Mesenchymal stem cell (in vitro differentiated cells and primary cell): ENCODE measurements around the gene CYFIP1.
A peak's percentile ranks its signal among the peaks of the same experiment; 100 is the strongest.

ENCODE experiments used
- DNase-seq: peaks from one replicate; pipeline ENCODE4 v3.0.0-alpha.2; 2013
- H2AFZ ChIP-seq: one replicate; pipeline ENCODE4 v1.6.1; 2013; ENCODE audit warnings: low read depth, mild to moderate bottlenecking, control low read depth, inconsistent platforms, low read length, moderate library complexity
- H2AK5ac ChIP-seq: 2 replicates; pipeline ENCODE4 v1.6.1; 2013; ENCODE audit warnings: low read length, moderate library complexity, mild to moderate bottlenecking, inconsistent platforms; ENCODE audit not compliant: severe bottlenecking
- H2BK120ac ChIP-seq: one replicate; pipeline ENCODE4 v1.6.1; 2013; ENCODE audit warnings: low read depth, mild to moderate bottlenecking, inconsistent platforms, low read length, moderate library complexity
- H2BK12ac ChIP-seq, 2 experiments: one replicate each; pipeline ENCODE4 v1.6.1; 2013; ENCODE audit warnings: inconsistent platforms in 2 of 2, low read length in 2 of 2, mild to moderate bottlenecking in 2 of 2, moderate library complexity in 2 of 2, control low read depth in 1 of 2
- H2BK15ac ChIP-seq: one replicate; pipeline ENCODE4 v1.6.1; 2013; ENCODE audit warnings: mild to moderate bottlenecking, low read depth, inconsistent platforms; ENCODE audit not compliant: poor library complexity, severe bottlenecking
- H2BK5ac ChIP-seq: 2 replicates; pipeline ENCODE4 v1.6.1; 2013; ENCODE audit warnings: low read depth, mild to moderate bottlenecking, low read length, control low read depth, inconsistent platforms; ENCODE audit not compliant: poor library complexity, severe bottlenecking
- H3K14ac ChIP-seq, 2 experiments: one replicate each; pipeline ENCODE4 v1.6.1; 2013; ENCODE audit warnings: inconsistent platforms in 2 of 2, low read length in 2 of 2, control low read depth in 1 of 2, mild to moderate bottlenecking in 1 of 2, moderate library complexity in 1 of 2
- H3K18ac ChIP-seq, 2 experiments: one replicate each; pipeline ENCODE4 v1.6.1; 2013; ENCODE audit warnings: inconsistent platforms in 2 of 2, low read length in 2 of 2, control low read depth in 1 of 2, low read depth in 1 of 2, mild to moderate bottlenecking in 1 of 2
- H3K23ac ChIP-seq, 2 experiments: one replicate each; pipeline ENCODE4 v1.6.1; 2013; ENCODE audit warnings: inconsistent platforms in 2 of 2, low read length in 2 of 2, mild to moderate bottlenecking in 2 of 2, moderate library complexity in 2 of 2, control low read depth in 1 of 2
- H3K27ac ChIP-seq: 2 replicates; pipeline ENCODE4 v1.5.1; 2013; ENCODE audit warnings: mild to moderate bottlenecking, moderate library complexity, low read length, control low read depth, inconsistent platforms; ENCODE audit not compliant: poor library complexity, severe bottlenecking
- H3K27me3 ChIP-seq, 2 experiments: 2 replicates each; pipeline versions ENCODE4 v1.6.1 to v1.7.0; 2013; ENCODE audit warnings: low read length in 2 of 2, mild to moderate bottlenecking in 2 of 2, moderate library complexity in 2 of 2, control low read depth in 1 of 2, inconsistent platforms in 1 of 2; ENCODE audit not compliant: control insufficient read depth in 1 of 2, insufficient read depth in 1 of 2
- H3K36me3 ChIP-seq, 2 experiments: 2 replicates each; pipeline versions ENCODE4 v1.6.1 to v1.7.0; 2013; ENCODE audit warnings: low read length in 2 of 2, control low read depth in 1 of 2, inconsistent platforms in 1 of 2, low read depth in 1 of 2, mild to moderate bottlenecking in 1 of 2; ENCODE audit not compliant: insufficient read depth in 2 of 2, control insufficient read depth in 1 of 2
- H3K4ac ChIP-seq, 2 experiments: one replicate each; pipeline ENCODE4 v1.6.1; 2013; ENCODE audit warnings: inconsistent platforms in 2 of 2, low read length in 2 of 2, mild to moderate bottlenecking in 2 of 2, moderate library complexity in 2 of 2, control low read depth in 1 of 2, low read depth in 1 of 2
- H3K4me1 ChIP-seq: 2 replicates; pipeline ENCODE4 v1.6.1; 2013; ENCODE audit warnings: low read depth, low read length, control low read depth; ENCODE audit not compliant: control insufficient read depth, insufficient read depth
- H3K4me2 ChIP-seq: 2 replicates; pipeline ENCODE4 v1.6.1; 2013; ENCODE audit warnings: low read length, mild to moderate bottlenecking, inconsistent platforms; ENCODE audit not compliant: poor library complexity, severe bottlenecking
- H3K4me3 ChIP-seq, 2 experiments: 2 replicates each; pipeline versions ENCODE4 v1.5.1 to v1.7.0; 2013; ENCODE audit warnings: low read length in 2 of 2, mild to moderate bottlenecking in 2 of 2, control low read depth in 1 of 2, low read depth in 1 of 2; ENCODE audit not compliant: insufficient read depth in 1 of 2
- H3K79me1 ChIP-seq: replicated peaks from 2 replicates; pipeline ENCODE4 v1.6.1; 2013; ENCODE audit warnings: mild to moderate bottlenecking, control low read depth, low read length, inconsistent platforms; ENCODE audit not compliant: poor library complexity, severe bottlenecking
- H3K9ac ChIP-seq: 2 replicates; pipeline ENCODE4 v1.7.0; 2013; ENCODE audit warnings: mild to moderate bottlenecking, low read length, moderate library complexity
- H3K9me3 ChIP-seq: 2 replicates; pipeline ENCODE4 v1.7.0; 2013; ENCODE audit warnings: mild to moderate bottlenecking, low read length; ENCODE audit not compliant: control insufficient read depth
- H4K8ac ChIP-seq: one replicate; pipeline ENCODE4 v1.6.1; 2013; ENCODE audit warnings: inconsistent platforms, mild to moderate bottlenecking, low read length, moderate library complexity
- H4K91ac ChIP-seq: one replicate; pipeline ENCODE4 v1.6.1; 2013; ENCODE audit warnings: mild to moderate bottlenecking, low read length, inconsistent platforms
- WGBS: methylation state at CpG from one replicate; pipeline ENCODE4 v1.1.7; 2013; ENCODE audit warnings: mixed read lengths; 5-methylcytosine and 5-hydroxymethylcytosine counted together

The CYFIP1 gene

DNA sequence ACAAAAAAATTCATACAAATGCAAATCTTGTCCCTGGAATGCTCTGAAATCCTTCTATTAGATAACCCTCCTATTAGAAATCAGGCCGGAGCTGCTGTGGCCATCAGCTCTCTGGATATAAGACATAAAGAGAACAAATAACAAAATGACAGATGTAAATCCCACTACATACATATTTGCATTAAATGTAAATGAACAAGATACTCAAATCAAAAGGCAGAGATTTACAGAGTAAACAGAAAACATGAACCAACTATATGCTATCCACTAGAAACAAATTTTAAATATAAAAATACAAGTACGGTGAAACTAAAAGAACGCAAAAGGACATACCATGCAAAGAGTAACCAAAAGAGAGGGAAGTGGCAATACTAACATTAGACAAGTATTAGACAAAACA is 10.7 kb downstream of the CYFIP1 start:
- Histone ChIP-seq H2BK15ac (no peak overlapping the region), H3K14ac (no peak overlapping the region), H4K8ac (no peak overlapping the region), H3K4me3 (no peak overlapping the region), H4K91ac (no peak overlapping the region), H2AK5ac (no peak overlapping the region), H3K27me3 (no peaks in the 10 kb centered on the region), H2BK12ac (no peak overlapping the region), H3K4me1 (peaks cover 12% of the 10 kb centered on the region), H3K36me3 (peaks cover 6 to 9% of the 10 kb centered on the region in 2 experiments), H3K9me3 (peaks cover 8% of the 10 kb centered on the region), H2AFZ (no peak overlapping the region), H3K27ac (no peak overlapping the region), H3K9ac (no peak overlapping the region), H3K23ac (no peak overlapping the region), H3K79me1 (peaks cover 5% of the 10 kb centered on the region), H2BK120ac (no peak overlapping the region), H3K18ac (no peak overlapping the region), H2BK5ac (no peak overlapping the region), H3K4ac (no peak overlapping the region), H3K4me2 (no peak overlapping the region)
- no CpG with 5 or more reads among the region's 3 CpGs for WGBS
- DNase-seq, result no peak

GRCh38 chr15:22968366-22968765 is 11.8 kb downstream of the CYFIP1 start:
- no peak overlapping the region for H3K18ac ChIP-seq
- H2BK12ac ChIP-seq, result no peak overlapping the region
- H3K9ac ChIP-seq, result peak overlapping the region; percentile 58
- H3K36me3 ChIP-seq, result peaks cover 6 to 9% of the 10 kb centered on the region in 2 experiments
- peak overlapping the region; percentile 15 for H3K27ac ChIP-seq
- peaks cover 20% of the 10 kb centered on the region for H3K4me1 ChIP-seq
- H4K91ac ChIP-seq, result no peak overlapping the region
- H2AFZ ChIP-seq, result no peak overlapping the region
- H2AK5ac ChIP-seq, result no peak overlapping the region
- H3K27me3 ChIP-seq, result no peaks in the 10 kb centered on the region
- no peak overlapping the region for H2BK120ac ChIP-seq
- peaks cover 8% of the 10 kb centered on the region for H3K9me3 ChIP-seq
- 3% methylated on average over 5 of the region's 5 CpGs for WGBS
- no peak overlapping the region for H3K4me3 ChIP-seq
- no peak overlapping the region for H3K4ac ChIP-seq
- H2BK5ac ChIP-seq, result no peak overlapping the region
- no peak overlapping the region for H3K4me2 ChIP-seq
- DNase-seq, result peak; percentile 96
- no peak overlapping the region for H2BK15ac ChIP-seq
- H3K79me1 ChIP-seq, result peaks cover 5% of the 10 kb centered on the region
- H3K23ac ChIP-seq, result no peak overlapping the region
- H3K14ac ChIP-seq, result no peak overlapping the region
- H4K8ac ChIP-seq, result no peak overlapping the region

GRCh38 chr15:22967084-22967770 is 12.9 kb downstream of the CYFIP1 start:
- peaks cover 2% of the 10 kb centered on the region for H3K79me1 ChIP-seq

GRCh38 chr15:22966321-22967083 is 13.7 kb downstream of the CYFIP1 start:
- Histone ChIP-seq H2AFZ (no peak overlapping the region), H2BK12ac (no peak overlapping the region), H4K91ac (no peak overlapping the region), H3K4me3 (no peak overlapping the region), H3K14ac (no peak overlapping the region), H3K4ac (no peak overlapping the region), H3K36me3 (peaks cover 9 to 12% of the 10 kb centered on the region in 2 experiments), H2BK120ac (no peak overlapping the region), H2BK15ac (no peak overlapping the region), H3K4me2 (no peak overlapping the region), H3K27me3 (no peaks in the 10 kb centered on the region), H3K4me1 (peaks cover 22% of the 10 kb centered on the region), H3K9me3 (peaks cover 8% of the 10 kb centered on the region), H3K18ac (no peak overlapping the region), H3K9ac (no peak overlapping the region), H3K23ac (no peak overlapping the region), H4K8ac (no peak overlapping the region), H2BK5ac (no peak overlapping the region), H3K79me1 (peaks cover 2% of the 10 kb centered on the region), H3K27ac (no peak overlapping the region), H2AK5ac (no peak overlapping the region)
- WGBS, result 90% methylated on average over 18 of the region's 20 CpGs
- no peak for DNase-seq

More at GRCh38 chr15:22967084-22967770, 12.9 kb downstream of the CYFIP1 start:
- H3K27me3 ChIP-seq, result no peaks in the 10 kb centered on the region
- no peak overlapping the region for H2AFZ ChIP-seq
- WGBS, result 97% methylated on average over 15 of the region's 15 CpGs
- no peak overlapping the region for H2BK15ac ChIP-seq
- peak overlapping the region in 1 of 2 experiments; percentile 26 for H3K23ac ChIP-seq
- H3K36me3 ChIP-seq, result peaks cover 9 to 12% of the 10 kb centered on the region in 2 experiments
- no peak overlapping the region for H3K14ac ChIP-seq
- H3K4me2 ChIP-seq, result no peak overlapping the region
- H2AK5ac ChIP-seq, result peak overlapping the region; percentile 58
- no peak overlapping the region for H2BK5ac ChIP-seq
- H3K18ac ChIP-seq, result no peak overlapping the region
- H3K27ac ChIP-seq, result no peak overlapping the region
- peaks cover 8% of the 10 kb centered on the region for H3K9me3 ChIP-seq
- H3K4ac ChIP-seq, result peak overlapping the region in 1 of 2 experiments; percentile 47
- no peak overlapping the region for H4K8ac ChIP-seq
- H2BK12ac ChIP-seq, result no peak overlapping the region
- no peak overlapping the region for H4K91ac ChIP-seq
- H3K4me3 ChIP-seq, result no peak overlapping the region
- H3K9ac ChIP-seq, result no peak overlapping the region
- no peak for DNase-seq
- H2BK120ac ChIP-seq, result no peak overlapping the region
- H3K4me1 ChIP-seq, result peaks cover 22% of the 10 kb centered on the region
